NCI-H2196 (cell line): ENCODE measurements around the gene SEC24A.
"Not testable (repeated sequence)": the region's sequence is repeated elsewhere in the genome, so short reads cannot be mapped to it uniquely, and the experiment has no call there.

ENCODE experiments used
- DNase-seq: peaks from one replicate; lab custom pipeline; 2025; ENCODE audit not compliant: unreplicated experiment; lab: John Stamatoyannopoulos, UW

Gene SEC24A

DNA sequence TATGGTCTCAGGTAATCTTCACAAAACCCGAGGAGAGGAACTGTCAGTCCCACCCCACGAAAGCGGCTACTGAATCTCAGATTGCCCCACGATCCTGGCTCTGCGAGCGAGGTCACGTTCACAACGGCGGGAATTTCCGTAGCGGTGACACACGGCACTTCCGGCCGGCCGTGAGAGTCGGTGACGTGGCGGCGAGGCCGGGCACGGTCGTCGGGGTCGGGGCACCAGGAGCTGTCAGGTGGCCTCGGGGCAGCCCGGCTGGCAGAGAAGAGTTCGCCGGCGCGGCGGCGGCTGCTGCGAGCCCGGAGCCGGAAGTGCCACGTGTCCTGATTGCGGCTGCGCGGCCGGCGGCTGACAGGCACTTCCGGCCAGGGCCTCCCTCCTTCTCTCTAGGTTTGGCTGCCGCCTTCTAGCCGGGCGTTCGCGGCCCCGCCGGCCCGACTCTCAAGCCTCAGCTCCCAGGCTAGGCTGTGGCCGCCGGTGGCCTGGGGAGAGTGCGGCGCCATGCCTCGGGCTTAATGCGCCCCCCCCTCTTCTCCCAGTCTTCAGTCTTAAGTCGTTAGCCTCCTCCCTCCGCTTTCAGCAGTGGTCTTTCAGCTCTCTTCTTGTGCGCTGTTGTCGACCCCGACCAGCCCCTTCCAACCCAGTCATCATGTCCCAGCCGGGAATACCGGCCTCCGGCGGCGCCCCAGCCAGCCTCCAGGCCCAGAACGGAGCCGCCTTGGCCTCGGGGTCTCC lies at the start of gene SEC24A:
SEC24A (plus strand) TSS at position 361 of the 738 bp plus-strand sequence; CDS start at position 653, 292 bp downstream.
- DNase-seq = peak; percentile 89

DNA sequence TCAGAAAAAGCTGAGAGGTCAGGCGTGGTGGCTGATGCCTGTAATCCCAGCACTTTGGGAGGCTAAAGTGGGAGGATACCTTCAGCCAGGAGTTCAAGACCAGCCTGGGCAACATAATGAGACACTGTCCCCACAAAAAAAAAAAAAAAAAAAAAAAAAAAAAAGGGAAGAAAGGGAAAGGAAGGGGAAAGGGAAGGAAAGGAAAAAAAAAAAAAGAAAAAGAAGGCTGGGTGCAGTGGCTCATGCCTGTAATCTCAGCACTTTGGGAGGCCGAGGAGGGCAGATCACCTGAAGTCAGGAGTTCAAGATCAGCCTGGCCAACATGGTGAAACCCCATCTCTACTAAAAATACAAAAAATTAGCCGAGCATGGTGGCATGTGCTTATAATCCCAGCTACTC lies 48.8 kb upstream of the SEC24A start:
- not testable (repeated sequence) for DNase-seq

DNA sequence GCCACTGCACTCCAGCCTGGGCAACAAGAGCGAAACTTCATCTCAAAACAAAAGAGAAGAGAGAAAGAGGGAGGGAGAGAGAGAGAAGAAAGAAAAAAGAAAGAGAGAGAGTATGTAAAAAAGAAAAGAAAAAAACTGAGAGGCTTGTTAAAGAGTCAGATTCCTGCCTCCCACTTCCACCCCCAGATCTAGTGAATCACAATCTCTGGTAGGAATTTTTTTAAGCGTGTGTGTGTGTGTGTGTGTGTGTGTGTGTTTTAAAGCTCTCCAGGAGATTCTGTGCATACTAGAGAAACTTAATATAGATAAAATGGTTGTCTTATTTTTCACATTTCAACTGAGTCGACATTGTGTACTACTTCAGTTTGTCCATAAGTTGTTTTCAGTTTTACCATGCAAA lies 48.0 kb upstream of the SEC24A start:
- no peak for DNase-seq

DNA sequence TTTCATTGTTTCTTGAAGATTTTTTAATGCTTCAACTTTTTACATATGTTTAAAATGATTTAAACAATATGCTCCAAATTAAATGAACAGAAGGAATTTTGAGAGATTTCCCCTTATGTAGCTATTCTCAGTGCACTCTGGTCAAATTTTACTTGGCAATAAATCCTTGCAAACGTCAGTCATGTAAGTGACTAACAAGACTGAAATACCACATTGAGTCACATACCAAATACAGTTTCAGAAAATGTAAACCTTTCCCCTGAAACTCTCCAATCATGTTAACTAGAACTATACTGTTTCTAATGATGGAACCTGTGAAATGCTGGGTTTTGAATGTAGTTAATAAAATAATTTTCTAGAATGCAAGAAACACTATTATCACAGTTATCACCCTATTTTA lies 45.5 kb upstream of the SEC24A start:
- DNase-seq = no peak

DNA sequence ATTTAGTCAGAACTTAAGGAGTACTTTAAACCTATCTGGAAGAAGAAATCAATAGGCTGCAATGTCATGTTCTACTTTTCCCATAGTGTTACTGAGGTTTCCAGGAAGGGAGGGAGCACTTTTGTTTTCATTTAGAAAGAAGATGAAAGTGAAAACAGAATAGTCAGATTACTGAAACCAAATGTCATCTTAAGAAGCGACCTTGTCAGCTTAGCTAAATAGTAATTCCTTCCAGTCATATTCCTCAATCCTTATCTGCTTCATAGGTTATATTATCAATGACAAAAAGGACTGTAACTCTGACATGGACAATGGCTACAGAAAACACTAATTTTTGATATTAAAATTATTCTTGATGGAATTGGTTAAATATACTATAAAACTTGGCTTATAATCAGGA lies 43.7 kb upstream of the SEC24A start:
- DNase-seq = no peak

DNA sequence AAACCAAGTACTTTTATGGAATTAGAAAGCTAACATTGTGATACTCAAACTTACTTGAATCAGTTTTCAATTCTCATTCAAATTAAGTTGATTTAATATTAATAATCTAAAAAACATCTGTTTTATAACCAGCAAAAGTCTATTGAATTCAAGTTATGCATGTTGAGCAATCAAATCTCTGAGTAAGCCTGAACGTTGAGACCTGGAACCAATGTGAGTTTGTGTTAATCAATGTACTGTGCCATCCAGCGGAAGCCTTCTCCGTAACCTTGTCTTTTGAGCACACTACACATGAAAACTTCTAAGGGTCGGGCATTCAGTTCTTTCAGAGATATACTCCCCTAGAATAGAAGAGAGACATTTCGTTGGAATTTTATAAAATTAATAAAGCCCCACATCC lies 41.9 kb upstream of the SEC24A start:
- no peak for DNase-seq

DNA sequence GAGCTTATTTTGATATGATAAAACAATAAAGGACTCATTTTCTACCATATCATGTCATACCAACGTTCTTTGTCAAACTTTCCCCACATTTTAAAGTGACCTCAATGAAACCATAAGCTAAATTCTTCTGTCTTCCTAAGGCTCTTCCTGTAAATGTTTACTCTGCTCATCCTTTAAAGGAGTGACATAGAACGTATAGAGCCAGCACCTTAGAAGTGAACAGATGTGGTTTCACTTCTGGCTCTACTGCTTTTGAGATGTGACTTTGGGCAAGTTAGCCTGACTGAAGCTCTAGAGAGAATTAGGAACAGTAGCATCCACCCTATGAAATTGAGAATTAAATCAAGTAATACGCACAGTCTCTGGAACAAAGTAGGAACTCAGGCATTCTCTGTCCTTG lies 40.0 kb upstream of the SEC24A start:
- DNase-seq = no peak

DNA sequence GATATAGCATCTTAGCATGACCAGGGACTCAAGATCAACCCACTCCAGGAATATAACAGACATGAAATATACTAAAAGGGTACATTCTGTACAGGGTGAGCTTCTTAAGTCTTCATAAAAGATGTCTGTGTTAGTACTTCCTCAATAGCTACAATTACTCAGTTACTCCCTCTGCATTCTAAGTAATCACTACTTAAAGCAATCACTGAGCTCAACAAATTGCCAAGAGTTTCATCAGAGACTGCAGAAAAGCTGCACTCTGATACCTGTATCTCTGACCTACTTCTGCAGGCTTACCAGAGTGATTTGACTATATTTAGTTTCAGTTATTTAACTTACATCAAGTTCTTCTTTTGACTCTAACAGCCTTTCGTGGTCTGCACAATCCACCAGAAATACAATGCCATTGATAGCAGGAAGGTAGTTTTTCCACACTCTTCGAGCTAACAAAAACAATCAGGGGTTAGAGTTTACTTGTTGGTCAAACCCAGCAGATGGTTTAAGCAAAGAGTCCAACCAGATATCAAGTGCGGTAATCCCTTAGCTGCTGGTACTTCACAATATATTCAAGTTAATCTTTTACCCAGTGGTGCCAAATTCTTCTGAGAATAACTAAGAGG lies 39.2 kb upstream of the SEC24A start:
- no peak for DNase-seq

DNA sequence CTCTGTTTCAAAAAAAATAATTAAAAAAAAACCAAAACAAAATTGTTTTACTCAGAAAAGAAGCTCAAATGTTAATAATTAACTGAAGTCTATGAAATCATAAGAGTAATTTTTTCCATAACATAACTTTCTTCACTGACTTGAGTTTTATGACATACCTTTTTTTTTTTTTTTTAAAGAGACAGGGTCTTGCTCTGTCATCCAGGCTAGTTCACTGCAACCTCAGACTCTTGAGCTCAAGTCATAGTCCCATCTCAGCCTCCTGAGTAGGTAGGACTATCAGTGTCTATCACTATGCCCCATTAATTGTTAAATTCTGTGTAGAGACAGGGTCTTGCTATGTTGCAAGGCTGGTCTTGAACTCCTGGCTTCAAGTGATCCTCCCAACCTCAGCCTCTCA lies 37.9 kb upstream of the SEC24A start:
- no peak for DNase-seq

DNA sequence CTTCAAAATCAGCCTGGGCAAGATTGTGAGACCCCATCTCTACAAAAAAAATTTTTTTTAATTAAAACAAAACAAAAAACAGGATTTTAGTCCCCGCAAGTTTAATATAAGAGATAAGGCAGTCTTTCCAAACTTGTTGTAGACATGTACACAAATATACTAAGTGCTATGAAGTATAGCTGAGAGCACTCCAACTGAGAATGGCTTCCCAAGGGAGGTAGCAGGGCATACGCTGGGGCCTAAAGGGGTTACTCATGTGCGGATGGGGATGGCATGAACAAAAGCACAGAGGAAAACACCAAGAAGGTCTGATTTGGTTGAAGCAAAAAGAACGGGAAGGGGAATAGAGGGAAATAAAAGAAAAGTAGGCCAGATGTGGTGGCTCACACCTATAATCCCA lies 37.1 kb upstream of the SEC24A start:
- no peak for DNase-seq

DNA sequence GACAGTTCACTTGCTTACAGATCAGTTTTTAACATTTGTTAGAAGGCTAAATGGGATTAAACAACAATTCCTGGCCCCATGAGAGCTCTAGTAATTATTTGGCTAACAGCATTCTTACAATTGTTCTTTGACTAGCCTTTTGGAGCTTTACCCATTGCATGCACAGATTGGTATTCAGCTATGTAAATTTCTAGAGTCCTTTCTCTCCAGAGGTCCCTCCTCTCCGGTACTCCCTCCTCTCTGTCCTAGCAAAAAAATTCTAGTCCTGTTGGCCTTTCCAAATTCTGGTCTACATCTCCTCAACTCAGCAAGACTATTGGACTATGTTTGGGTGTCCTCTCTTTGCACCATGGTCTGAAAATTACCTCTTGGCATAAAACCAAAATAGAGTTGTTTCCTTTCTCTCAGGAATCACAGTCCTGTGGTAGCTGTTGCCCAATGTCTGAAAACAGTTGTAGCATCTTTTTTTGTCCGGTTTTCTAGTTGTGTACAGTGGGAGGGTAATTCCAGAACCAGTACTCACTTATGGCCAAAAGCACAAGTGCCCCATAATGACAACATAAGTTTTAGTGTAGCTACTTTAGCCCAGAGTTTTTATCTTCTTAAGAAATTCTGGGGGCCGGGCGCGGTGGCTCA lies 34.0 kb upstream of the SEC24A start:
- DNase-seq = no peak

DNA sequence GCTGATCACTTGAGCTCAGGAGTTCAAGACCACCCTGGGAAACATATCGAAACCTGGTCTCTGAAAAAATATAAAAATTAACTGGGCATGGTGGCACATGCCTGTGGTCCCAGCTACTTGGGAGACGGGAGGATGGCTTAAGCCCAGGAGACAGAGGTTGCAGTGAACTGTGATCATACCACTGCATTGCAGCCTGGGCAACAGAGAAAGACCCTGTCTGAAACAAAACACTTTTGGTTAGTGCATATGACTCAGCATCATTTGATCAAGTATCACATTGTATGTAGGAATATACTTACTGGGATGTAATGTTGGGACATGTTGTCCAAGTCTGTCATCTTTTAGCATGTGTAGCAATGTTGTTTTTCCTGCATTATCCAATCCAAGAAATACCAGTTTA lies 28.0 kb upstream of the SEC24A start:
- no peak for DNase-seq

DNA sequence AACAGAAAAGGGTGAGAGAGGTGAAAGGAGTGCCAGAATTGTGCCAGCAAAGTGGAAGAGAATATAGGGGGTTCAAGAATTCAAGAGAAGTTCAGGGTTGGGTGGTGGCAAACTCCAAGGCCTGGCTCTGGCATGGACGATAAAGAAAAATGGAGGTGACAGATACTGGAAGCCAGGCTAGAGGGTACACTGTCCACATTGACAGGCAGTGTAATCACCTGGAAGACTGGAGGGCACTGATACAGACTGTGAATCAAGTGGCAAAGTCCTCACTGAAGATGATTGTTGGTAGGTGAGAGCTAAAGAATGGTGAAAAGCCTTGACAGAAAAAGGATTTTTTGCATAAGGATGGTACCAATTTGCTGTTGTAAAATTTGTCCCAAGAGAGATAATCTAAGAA lies 23.0 kb upstream of the SEC24A start:
- no peak for DNase-seq

DNA sequence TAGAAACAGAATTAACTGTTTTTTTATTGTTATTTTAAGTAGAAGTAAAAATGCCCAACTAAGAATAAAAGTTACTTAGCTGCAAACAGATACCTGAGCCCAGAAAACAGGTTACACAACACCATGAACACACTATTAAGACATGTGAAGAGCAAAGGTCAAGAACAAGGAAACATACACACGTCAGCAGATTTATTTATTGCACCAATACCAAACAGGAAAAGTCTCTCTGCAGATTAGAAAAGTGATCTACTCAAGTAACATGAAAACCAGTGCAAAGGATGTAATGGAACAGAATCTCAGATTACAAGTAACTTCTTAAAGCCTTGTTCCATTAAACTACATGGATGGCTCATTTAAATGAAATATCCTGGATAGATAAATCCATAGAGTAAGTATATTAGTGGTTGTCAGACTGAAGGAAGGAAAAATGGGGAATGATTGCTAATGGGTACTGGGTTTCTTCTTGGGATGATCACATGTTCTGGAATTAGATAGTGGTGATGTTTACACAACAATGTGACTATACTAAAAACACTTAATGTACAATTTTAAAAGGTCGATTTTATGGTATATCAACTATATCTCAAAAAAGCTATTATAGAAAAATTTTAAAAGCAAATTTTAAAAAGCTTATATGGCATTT lies 22.1 kb upstream of the SEC24A start:
- no peak for DNase-seq

DNA sequence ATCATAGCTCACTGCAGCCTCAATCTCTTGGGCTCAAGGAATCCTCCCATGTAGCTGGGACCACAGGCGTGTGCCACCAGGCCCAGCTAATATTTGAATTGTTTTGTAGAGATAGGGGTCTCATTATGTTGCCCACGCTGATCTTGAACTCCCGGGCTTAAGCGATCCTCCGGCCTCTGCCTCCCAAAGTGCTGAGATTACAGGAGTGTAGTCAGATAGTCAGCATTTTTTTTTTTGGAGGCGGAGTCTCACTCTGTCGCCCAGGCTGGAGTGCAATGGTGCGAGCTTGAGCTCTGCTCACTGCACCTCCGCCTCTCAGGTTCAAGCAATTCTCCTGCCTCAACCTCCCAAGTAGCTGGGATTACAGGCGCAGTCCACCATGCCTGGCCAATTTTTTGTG lies 14.4 kb upstream of the SEC24A start:
- DNase-seq = no peak

DNA sequence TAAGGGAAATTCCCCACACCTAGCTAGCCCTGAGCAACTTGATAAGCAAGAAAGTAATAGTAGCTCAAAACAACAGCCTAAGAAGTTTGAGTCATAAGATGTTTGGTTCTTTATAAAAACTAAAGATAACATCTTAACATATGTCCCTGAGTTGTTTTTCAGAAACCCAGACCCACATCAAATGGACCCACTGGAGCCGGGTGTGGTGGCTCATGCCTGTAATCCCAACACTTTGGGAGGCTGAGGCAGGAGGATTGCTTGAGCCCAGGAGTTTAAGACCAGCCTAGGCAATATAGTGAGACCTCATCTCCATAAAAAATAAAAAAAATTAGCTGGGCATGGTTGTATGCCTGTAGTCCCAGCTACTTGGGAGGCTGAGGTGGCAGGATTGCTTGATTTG lies 13.2 kb upstream of the SEC24A start:
- DNase-seq = not testable (repeated sequence)

DNA sequence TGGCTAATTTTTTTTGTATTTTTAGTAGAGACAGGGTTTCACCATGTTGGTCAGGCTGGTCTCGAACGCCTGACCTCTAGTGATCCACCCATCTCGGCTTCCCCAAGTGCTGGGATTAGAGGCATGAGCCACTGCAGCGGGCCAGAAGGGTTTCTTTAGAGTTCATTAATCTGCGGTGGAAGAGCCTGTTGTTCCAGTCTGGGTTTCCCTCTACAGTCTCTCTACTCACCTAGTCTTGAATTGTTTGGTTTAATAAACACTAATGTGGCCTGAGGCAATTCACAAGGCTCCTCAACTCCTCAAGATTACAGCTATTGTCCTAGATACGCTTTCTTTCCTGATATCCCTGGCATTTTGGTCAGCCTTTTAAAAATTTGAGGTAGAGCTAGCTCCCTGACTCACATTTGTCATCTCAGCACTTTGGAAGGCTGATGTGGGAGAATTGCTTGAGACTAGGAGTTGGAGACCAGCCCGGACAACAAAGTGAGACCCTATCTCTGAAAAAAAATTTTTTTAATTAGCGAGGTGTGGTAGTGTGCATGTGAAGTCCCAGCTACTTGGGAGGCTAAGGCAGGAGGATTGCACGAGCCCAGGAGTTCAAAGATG lies 11.4 kb upstream of the SEC24A start:
- no peak for DNase-seq

DNA sequence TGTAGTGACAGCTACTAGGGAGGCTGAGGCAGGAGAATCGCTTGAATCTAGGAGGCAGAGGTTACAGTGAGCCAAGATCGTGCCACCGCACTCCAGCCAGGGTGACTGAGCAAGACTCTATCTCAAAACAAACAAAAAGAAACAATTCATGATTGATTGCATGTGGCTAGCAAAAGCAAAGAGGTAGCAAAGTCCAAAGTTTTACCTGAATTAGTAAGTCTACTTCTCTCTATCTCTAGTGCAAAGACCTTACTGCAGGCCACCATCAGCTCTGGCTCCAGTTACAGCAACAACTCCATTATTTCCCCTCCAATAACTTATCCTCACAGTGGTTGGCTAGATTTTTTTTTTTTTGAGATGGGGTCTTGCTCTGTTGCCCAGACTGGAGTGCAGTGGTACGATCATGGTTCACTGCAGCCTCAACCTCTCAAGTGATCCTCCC lies 9.8 kb upstream of the SEC24A start:
- no peak for DNase-seq

DNA sequence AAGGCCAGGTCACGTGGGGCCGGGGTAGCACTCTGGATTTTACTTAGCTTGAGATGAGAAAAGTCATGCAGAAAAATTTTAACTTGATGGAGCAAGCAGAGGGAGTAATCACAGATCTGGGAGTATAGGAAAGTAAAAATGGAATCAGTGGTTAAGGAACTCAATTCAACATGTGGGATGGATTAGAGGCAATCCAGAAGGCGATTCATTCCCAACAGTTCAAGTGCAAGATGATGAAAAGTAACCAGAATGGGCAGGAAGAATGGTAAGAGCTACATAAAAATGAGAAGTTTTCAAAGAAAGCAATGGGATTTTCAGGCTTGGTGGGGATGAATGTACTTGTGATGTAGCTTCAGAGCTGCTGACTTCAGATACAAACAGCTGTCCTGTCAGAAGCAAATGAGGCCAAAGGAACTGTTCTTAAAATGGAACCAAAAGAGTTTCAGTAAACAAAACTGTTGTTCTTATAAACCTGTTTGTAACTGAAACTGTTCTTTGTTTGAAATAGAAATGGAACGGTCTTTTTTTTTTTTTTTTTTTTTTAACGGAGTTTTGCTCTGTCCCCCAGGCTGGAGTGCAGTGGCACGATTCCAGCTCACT lies 5.6 kb upstream of the SEC24A start:
- DNase-seq = no peak

DNA sequence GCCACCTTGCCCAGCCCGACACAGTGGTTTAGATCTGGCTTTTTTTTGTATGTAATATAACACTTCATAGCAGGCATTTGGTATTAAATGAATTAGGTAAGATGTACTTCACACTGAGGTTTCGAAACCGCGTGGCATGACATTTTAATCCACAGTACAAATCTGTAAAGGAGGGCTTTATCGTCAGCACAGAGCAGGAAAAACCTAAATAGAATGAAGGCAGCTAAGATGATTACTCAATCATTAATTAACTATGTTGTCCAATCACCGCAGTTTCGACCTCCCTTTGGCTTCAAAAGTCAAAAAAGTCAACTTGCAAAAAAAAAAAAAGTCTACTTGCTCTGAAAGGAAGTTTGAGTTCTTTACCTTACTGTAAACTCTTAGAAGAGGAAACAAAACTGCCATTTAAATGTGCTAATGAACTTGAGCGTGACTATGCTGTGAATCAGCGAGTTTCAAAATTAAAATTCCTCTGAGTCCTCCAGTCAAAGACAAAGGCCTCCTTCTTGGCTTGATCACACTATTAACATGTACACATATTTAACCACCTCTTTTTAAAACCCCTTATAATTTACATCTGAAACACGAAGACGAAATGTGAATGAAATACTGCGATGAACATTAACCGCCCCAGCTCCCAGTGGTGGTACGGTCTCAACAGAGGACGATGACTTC lies 698 bp upstream of the SEC24A start:
- DNase-seq = no peak
